Liver (tissue), 3 donors: ENCODE measurements around the gene POLN.

ENCODE experiments used
- ATF3 ChIP-seq: IDR thresholded peaks from 2 replicates; pipeline ENCODE4 v1.6.1; 2016; ENCODE audit warnings: antibody characterized with exemption
- EGR1 ChIP-seq, 2 donors: IDR thresholded peaks; 2 replicates each; pipeline ENCODE4 v1.6.1; 2016 to 2018; ENCODE audit warnings: antibody characterized with exemption in 2 of 2, low read depth in 2 of 2
- GABPA ChIP-seq, 2 donors: IDR thresholded peaks in 1 of 2; conservative IDR thresholded peaks in 1 of 2; 2 replicates each; pipeline ENCODE4 v1.6.1; 2016; ENCODE audit warnings: antibody characterized with exemption in 2 of 2, mild to moderate bottlenecking in 1 of 2, moderate library complexity in 1 of 2
- HNF4A ChIP-seq, 2 donors: conservative IDR thresholded peaks; 2 replicates each; pipeline ENCODE4 v1.6.1; 2016; ENCODE audit warnings: antibody characterized with exemption in 2 of 2, mild to moderate bottlenecking in 2 of 2
- HNF4G ChIP-seq: IDR thresholded peaks from 2 replicates; pipeline ENCODE4 v1.6.1; 2016; ENCODE audit warnings: antibody characterized with exemption
- JUND ChIP-seq, 2 donors: IDR thresholded peaks; 2 replicates each; pipeline ENCODE4 v1.6.1; 2016; ENCODE audit warnings: antibody characterized with exemption in 2 of 2
- MAX ChIP-seq: IDR thresholded peaks from 2 replicates; pipeline ENCODE4 v1.6.1; 2016; ENCODE audit warnings: antibody characterized with exemption
- RXRA ChIP-seq, 2 donors: IDR thresholded peaks; 2 replicates each; pipeline ENCODE4 v1.6.1; 2017 to 2018; ENCODE audit warnings: antibody characterized with exemption in 2 of 2, mild to moderate bottlenecking in 1 of 2
- TAF1 ChIP-seq: conservative IDR thresholded peaks from 2 replicates; pipeline ENCODE4 v1.6.1; 2016; ENCODE audit warnings: antibody characterized with exemption, mild to moderate bottlenecking
- TF ChIP-seq, protein P1 (sequence below): fragments of 150-350 bp; IDR thresholded peaks from 2 replicates; pipeline ENCODE4 v1.5.1; 2017; ENCODE audit warnings: improper control_type of control experiment, low read depth, low read length; ENCODE audit not compliant: missing input control
- TF ChIP-seq, protein P2 (sequence below): IDR thresholded peaks from 2 replicates; pipeline ENCODE4 v1.6.1; 2016; ENCODE audit warnings: antibody characterized with exemption, mild to moderate bottlenecking
- donor health status: healthy.
- donor health status: healthy.

DNA sequence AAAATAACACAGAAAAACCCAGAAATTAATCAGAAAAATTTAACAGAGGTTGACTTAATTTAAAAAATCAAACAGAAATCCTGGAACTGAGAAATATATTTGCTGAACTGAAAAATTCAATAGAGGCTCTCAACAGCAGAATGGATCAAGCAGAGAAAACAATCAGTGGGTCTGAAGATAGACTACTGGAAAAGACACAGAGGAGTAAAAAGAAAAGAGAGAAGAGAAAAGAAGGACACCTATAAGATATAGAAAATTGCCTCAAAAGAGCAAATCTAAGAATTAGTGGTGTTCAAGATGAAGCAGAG lies 55.1 kb downstream of the POLN start:
- TF ChIP-seq, protein P1, sequence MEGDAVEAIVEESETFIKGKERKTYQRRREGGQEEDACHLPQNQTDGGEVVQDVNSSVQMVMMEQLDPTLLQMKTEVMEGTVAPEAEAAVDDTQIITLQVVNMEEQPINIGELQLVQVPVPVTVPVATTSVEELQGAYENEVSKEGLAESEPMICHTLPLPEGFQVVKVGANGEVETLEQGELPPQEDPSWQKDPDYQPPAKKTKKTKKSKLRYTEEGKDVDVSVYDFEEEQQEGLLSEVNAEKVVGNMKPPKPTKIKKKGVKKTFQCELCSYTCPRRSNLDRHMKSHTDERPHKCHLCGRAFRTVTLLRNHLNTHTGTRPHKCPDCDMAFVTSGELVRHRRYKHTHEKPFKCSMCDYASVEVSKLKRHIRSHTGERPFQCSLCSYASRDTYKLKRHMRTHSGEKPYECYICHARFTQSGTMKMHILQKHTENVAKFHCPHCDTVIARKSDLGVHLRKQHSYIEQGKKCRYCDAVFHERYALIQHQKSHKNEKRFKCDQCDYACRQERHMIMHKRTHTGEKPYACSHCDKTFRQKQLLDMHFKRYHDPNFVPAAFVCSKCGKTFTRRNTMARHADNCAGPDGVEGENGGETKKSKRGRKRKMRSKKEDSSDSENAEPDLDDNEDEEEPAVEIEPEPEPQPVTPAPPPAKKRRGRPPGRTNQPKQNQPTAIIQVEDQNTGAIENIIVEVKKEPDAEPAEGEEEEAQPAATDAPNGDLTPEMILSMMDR = no peak
- TF ChIP-seq, protein P2, sequence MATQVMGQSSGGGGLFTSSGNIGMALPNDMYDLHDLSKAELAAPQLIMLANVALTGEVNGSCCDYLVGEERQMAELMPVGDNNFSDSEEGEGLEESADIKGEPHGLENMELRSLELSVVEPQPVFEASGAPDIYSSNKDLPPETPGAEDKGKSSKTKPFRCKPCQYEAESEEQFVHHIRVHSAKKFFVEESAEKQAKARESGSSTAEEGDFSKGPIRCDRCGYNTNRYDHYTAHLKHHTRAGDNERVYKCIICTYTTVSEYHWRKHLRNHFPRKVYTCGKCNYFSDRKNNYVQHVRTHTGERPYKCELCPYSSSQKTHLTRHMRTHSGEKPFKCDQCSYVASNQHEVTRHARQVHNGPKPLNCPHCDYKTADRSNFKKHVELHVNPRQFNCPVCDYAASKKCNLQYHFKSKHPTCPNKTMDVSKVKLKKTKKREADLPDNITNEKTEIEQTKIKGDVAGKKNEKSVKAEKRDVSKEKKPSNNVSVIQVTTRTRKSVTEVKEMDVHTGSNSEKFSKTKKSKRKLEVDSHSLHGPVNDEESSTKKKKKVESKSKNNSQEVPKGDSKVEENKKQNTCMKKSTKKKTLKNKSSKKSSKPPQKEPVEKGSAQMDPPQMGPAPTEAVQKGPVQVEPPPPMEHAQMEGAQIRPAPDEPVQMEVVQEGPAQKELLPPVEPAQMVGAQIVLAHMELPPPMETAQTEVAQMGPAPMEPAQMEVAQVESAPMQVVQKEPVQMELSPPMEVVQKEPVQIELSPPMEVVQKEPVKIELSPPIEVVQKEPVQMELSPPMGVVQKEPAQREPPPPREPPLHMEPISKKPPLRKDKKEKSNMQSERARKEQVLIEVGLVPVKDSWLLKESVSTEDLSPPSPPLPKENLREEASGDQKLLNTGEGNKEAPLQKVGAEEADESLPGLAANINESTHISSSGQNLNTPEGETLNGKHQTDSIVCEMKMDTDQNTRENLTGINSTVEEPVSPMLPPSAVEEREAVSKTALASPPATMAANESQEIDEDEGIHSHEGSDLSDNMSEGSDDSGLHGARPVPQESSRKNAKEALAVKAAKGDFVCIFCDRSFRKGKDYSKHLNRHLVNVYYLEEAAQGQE = no peak
- TF ChIP-seq MAX (no peak), HNF4A (conservative IDR thresholded peaks at IDR 0.05) (no peak), HNF4G (no peak), EGR1 (IDR thresholded peaks at IDR 0.05; ENCODE audit: low read depth in 2 of 2) (no peak), JUND (IDR thresholded peaks at IDR 0.05) (no peak), RXRA (IDR thresholded peaks at IDR 0.05) (no peak), TAF1 (no peak), ATF3 (no peak), GABPA (IDR thresholded peaks at IDR 0.05 in 1 of 2, conservative IDR thresholded peaks at IDR 0.05 in 1 of 2) (no peak)
